GM19023 (cell line): ENCODE measurements around the gene KLKB1.

Source experiments
- ATAC-seq: cut with Tn5 transposase; IDR thresholded peaks from one replicate; pipeline ENCODE4 v1.9.1; 2021; ENCODE audit warnings: mild to moderate bottlenecking, moderate library complexity; ENCODE audit not compliant: unreplicated experiment

The KLKB1 gene

GRCh38 chr4:186227221-186227620, at the start of gene KLKB1:
Gene KLKB1 (plus strand): TSS chr4:186227507. CDS start chr4:186228196, 689 bp downstream.
- ATAC-seq = no peak

DNA sequence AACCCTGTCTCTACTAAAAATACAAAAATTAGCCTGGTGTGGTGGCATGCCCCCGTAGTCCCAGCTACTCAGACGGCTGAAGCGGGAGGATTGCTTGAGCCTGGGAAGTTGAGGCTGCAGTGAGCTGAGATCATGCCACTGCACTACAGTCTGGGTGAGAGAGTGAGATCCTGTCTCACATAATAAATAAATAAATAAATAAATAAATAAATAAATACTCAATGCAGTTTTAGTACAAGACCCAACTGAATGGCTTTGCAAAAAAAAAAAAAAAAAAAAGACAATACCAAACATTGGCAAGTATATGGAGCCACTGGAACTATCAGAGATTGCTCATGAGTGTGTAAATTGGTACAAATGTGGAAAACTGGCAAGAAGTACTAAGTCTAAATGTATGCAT, 39.2 kb upstream of the KLKB1 start:
- no peak for ATAC-seq

GRCh38 chr4:186189656-186190055, 37.7 kb upstream of the KLKB1 start:
- no peak for ATAC-seq

DNA sequence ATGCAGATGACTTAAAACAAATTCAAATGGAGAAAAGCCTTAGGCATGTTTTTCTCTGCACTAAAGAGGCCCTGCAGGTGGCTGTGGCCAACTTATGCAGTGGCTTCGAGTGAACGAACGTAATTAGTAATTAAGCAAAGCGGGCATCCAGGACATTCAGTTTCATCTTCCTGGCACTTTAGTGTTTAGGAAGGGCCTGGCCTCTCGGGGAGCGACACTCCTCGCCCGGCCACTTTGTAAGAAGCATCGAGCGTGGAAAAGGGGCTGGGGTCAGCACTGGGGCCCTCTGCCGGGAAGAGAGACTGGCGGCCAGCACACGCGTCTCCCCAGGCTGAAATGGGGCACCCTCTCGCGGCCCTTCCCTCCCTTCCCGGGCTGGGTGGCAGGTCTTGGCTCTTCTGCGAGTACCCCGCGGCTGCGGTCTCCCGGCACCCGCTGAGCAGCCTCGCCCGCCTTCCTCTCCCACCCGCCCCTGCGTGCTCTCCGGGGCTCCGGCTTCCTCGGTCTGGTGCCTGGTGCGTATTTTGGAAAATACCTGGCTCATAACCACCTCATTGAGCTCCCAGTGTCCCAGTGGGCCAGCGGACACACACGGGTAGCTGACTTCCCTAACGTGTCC, 36.6 kb upstream of the KLKB1 start:
- ATAC-seq = peak; percentile 36

- ATAC-seq = peak; percentile 83
Observed at GRCh38 chr4:186191200-186192065, 35.9 kb upstream of the KLKB1 start, which contains the start of gene CYP4V2. Gene CYP4V2 (plus strand): TSS chr4:186191567. CDS start chr4:186191824, 257 bp downstream.

GRCh38 chr4:186192066-186192612, 35.2 kb upstream of the KLKB1 start:
- no peak for ATAC-seq

GRCh38 chr4:186193851-186194250, 33.5 kb upstream of the KLKB1 start:
- no peak for ATAC-seq

DNA sequence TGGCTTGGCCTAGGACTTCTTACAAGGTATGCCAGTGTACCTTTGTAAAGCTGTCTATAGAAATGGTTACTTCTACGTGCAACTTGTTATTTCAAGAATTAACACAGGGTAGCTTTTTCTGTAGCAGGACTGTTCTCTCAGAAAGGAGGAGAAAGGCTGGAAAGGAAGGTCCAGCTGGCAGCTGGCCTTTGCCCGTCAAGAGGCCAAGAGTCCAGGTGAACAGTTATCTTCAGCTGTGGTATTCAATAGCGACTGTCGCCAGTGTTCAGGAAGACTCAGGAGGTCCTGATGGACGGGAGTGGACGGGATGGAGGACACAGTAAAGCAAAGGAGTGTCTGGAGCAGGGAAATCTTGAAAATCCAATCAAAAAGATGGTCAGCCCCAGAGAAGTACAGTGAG, 31.2 kb upstream of the KLKB1 start:
- ATAC-seq = no peak

DNA sequence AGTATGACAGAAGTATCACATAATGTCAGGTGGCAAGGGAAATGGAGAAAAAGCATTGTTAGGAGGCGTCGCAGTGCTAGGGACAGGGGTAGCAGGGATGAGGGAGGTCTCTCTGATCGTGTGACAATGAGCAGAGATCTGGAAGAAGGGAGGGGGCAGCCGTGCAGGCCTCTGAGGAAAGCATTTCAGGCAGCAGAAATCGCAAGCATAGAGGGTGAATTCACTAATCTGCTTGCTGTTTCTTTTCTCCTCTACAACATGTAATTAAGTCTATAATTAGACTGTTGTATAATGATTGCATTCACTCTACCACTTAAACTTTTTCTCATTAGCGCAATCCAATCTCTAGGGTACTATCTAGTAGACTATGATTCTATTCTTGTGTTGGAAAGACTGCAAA, 26.8 kb upstream of the KLKB1 start:
- no peak for ATAC-seq

GRCh38 chr4:186201010-186201409, 26.3 kb upstream of the KLKB1 start:
- no peak for ATAC-seq

DNA sequence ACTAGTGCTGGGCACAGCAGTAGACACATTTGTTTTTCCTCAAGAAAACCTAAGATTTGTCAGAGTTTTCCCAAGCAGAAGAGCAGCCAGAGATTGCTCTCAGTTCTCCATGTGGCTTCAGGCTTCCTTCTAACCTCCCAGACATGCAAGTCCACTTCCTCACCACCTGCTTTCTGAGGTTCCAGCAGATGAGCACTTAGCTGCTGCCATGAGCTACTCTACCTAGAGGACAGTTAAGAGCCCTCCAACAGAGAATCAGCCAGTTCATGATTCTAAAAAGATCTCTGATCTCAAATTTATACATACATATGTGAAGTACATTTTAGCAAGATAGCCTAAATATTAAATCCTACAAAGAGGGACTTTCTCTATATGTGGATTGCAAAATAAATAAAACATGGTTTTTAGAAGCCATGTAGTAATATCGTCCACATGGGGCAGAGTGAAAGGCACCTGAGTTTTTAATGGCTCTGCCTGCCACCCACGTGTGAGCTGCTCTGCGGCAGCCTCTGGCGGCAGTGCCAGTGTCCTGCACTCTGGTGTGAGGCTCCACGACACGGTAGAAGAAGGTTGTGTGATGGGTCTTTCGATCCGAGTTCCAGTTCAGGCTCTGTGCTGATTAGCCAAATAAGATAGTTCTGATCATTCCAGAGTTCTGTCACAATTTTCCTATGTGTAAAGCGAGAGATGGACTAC, 25.6 kb upstream of the KLKB1 start:
- ATAC-seq = peak; percentile 90

DNA sequence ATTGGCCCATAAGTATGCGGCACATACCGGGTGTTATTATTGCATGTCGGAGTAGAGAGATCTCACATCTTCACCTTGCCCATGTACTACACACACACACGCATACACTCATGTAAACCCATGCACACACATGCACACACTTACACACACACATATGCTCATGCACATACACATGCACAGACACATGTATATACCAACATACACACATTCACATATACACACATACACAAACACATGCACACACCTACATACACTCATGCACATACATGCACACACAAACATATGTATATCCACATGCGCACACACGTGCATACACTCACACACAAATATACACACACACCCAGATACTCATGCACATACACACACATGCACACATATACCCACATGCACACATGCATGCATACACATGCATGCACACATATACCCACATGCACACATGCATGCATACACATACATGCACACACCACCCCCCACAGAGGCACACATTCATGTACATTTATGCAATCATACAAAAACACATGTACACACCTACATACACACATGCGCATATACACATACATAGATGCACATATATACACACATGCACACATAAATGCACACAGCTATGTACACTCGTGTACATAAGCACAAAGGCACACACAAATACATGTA, 24.7 kb upstream of the KLKB1 start:
- no peak for ATAC-seq

DNA sequence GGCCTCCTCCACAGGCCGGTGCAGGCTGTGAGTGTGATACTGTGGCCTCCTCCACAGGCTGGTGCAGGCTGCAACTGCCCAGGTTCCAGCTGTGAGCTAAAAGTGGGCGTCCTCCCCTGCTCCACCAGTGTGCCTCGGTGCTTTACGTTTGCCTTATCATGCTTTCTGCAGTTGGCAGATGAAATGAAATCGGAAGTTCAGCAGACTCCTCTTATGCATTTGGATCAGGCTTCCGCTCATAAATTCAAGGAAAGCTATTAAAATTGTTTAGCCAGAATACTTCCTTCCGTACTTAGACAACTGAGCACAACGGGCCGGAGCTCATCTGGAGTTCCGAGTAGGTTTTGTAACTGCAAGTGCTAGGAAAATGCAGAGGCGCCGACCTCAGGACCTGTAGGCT, 23.9 kb upstream of the KLKB1 start:
- ATAC-seq = no peak

DNA sequence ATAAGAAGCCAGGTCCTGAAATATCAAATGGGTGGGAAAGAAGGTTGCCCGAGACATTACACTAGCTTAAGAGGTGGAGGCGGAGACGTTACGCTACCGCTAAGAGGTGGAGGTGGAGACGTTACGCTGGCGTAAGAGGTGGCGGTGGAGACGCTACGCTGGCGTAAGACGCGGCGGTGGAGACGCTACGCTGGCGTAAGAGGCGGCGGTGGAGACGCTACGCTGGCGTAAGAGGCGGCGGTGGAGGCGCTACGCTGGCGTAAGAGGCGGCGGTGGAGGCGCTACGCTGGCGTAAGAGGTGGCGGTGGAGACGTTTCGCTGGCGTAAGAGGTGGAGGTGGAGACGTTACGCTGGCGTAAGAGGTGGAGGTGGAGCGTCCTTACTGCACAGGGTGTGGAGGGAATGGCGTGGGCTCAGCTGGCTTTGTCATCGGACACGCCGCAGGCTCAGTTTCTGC, 23.2 kb upstream of the KLKB1 start:
- ATAC-seq = no peak

GRCh38 chr4:186204686-186205085, 22.6 kb upstream of the KLKB1 start:
- no peak for ATAC-seq

DNA sequence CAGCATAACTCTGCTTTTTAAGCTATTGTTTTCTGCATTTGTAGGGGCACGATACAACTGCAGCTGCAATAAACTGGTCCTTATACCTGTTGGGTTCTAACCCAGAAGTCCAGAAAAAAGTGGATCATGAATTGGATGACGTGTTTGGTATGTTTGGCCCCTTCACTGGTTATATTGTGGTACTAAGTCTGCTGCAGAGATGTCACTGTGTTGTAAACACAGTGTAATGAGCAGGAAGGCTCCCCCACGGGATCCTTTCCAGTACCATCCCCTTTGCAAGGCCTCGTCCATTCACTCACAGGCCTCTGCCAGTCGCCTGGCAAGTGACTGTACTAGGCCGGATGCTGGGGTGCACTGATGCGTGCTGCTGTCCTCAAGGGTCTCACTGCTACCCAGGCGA, 22.2 kb upstream of the KLKB1 start:
- no peak for ATAC-seq

GRCh38 chr4:186216465-186217024, 10.8 kb upstream of the KLKB1 start:
- no peak for ATAC-seq

GRCh38 chr4:186217733-186218293, 9.5 kb upstream of the KLKB1 start:
- ATAC-seq = no peak

- ATAC-seq = no peak
Observed at GRCh38 chr4:186221624-186222023, 5.7 kb upstream of the KLKB1 start.

DNA sequence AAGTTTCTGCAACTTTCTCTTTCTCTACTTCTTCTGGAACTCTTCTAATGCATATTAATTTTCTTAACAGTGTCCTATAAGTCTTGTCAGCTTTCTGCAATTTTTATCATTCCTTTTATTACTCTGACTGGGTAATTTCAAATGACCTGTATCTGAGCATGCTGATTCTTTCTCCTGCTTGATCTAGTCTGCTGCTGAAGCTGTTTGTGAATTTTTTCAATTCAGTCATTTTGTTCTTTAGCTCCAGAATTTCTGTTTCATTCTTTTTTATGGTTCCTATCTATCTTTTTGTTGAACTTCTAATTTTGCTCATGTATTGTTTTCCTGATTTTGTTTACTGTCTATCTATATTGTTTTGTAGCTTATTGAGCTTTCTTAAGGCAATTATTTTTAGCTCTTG, 1.5 kb upstream of the KLKB1 start:
- no peak for ATAC-seq
